Testis (tissue), 2 donors: ENCODE measurements around the gene OTOP3.
A peak's percentile ranks its signal among the peaks of the same experiment; 100 is the strongest.

Experiments used
- POLR2A ChIP-seq: fragments of 450-650 bp; IDR thresholded peaks from one replicate; pipeline ENCODE4 v1.6.1; 2017; ENCODE audit warnings: antibody characterized with exemption, mild to moderate bottlenecking, moderate library complexity
- TF ChIP-seq, protein P1 (sequence below), 3 experiments: fragments of 450-650 bp in 2 of 3; fragments of 200-600 bp in 1 of 3; sonication (generic) in 1 of 3; IDR thresholded peaks; one replicate each; pipeline ENCODE4 v1.5.1; 2016 to 2019; ENCODE audit warnings: antibody characterized with exemption in 3 of 3, mild to moderate bottlenecking in 2 of 3, moderate library complexity in 1 of 3

DNA sequence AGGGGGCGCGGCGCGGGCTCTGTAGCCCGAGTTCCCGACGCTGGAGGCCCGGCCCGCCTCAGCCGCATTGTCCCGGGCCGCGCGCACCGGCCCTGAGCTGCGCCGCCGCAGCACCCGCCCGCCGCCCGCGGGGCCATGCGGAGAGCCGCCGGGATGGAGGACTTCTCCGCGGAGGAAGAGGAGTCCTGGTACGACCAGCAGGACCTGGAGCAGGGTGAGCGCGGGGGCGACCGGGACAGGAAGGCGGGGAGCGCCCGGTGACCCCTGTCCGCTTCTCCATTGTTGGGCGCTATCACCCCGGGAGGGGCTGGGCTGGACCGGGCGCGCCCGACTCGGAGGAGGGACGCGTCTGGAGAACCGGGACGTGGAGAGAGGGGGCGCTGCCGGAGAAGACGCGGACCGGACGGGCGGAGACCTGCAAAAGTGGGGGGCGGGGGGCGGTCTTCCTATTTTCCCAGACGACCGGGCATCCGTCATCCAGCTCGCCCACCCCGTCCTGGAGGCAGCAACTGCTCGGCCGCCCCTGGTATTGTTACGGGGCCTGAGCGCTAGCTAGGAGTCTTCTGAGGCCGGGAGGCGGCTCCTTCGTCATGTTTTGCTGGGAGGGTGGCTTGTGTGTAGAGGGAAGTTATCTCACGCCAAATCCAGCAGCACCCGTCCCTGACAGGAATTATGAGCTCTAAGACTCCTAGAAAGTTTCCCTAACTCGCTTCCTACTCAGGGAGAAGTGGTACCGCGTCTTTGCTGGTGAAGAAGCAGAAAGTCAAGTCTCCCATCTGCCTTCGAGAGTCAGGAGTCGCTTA, 52.4 kb downstream of the OTOP3 start:
- TF ChIP-seq, protein P1, sequence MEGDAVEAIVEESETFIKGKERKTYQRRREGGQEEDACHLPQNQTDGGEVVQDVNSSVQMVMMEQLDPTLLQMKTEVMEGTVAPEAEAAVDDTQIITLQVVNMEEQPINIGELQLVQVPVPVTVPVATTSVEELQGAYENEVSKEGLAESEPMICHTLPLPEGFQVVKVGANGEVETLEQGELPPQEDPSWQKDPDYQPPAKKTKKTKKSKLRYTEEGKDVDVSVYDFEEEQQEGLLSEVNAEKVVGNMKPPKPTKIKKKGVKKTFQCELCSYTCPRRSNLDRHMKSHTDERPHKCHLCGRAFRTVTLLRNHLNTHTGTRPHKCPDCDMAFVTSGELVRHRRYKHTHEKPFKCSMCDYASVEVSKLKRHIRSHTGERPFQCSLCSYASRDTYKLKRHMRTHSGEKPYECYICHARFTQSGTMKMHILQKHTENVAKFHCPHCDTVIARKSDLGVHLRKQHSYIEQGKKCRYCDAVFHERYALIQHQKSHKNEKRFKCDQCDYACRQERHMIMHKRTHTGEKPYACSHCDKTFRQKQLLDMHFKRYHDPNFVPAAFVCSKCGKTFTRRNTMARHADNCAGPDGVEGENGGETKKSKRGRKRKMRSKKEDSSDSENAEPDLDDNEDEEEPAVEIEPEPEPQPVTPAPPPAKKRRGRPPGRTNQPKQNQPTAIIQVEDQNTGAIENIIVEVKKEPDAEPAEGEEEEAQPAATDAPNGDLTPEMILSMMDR (IDR thresholded peaks at IDR 0.05), result peak in 1 of 3 experiments; percentile 31
- no peak for TF ChIP-seq POLR2A
